Cardiac muscle cell (in vitro differentiated cells and primary cell): ENCODE results near the gene TRIOBP. TPM values are rescaled to one million over a fixed set of nuclear protein-coding genes. Genes with fewer than 3 reads are reported as not detected.

ENCODE experiments used
- DNase-seq, 2 donors: peaks; one replicate each; pipeline versions ENCODE4 v3.0.0 to v3.0.0-alpha.2; 2010 to 2017; ENCODE audit warnings: low read depth in 1 of 2, low spot score in 1 of 2
- H3K27ac ChIP-seq: fragments of 200-600 bp; sonication (generic); 2 replicates; pipeline ENCODE4 v1.5.1; 2016
- H3K27me3 ChIP-seq: fragments of 200-600 bp; sonication (generic); 2 replicates; pipeline ENCODE4 v1.6.0; 2016; ENCODE audit warnings: control low read depth
- H3K36me3 ChIP-seq: fragments of 200-600 bp; sonication (generic); 2 replicates; pipeline ENCODE4 v1.5.1; 2016; ENCODE audit warnings: control low read depth
- H3K4me1 ChIP-seq: fragments of 200-600 bp; sonication (generic); 2 replicates; pipeline ENCODE4 v1.8.1; 2017; ENCODE audit warnings: low read depth, mild to moderate bottlenecking, mixed run types
- H3K4me3 ChIP-seq: fragments of 200-600 bp; sonication (generic); 2 replicates; pipeline ENCODE4 v1.5.1; 2016; ENCODE audit warnings: mild to moderate bottlenecking
- H3K9me3 ChIP-seq: fragments of 200-600 bp; sonication (generic); 2 replicates; pipeline ENCODE4 v1.5.1; 2017; ENCODE audit warnings: low read depth, mild to moderate bottlenecking, control low read depth
- polyA plus RNA-seq: library from polyadenylated mRNA; unstranded; fragments of >200 nt; fragmentation: Nextera tagmentation; extraction: Ambion mirVana; gene quantifications from 2 replicates; pipeline ENCODE4 v1.2.1, GENCODE V29; 2016
- total RNA-seq: library from RNA; depleted of rRNA; stranded (reverse); fragments of >200 nt; gene quantifications from 2 replicates; pipeline ENCODE4 v1.2.3, GENCODE V29; 2016
- TF ChIP-seq, protein P1 (sequence below): IDR thresholded peaks from 2 replicates; pipeline ENCODE4 v1.5.1; 2012; ENCODE audit warnings: low read depth, mild to moderate bottlenecking, low read length

The TRIOBP gene
- total and polyA plus RNA-seq, 2 experiments from 2014 or later, result 150 to 202 TPM

DNA sequence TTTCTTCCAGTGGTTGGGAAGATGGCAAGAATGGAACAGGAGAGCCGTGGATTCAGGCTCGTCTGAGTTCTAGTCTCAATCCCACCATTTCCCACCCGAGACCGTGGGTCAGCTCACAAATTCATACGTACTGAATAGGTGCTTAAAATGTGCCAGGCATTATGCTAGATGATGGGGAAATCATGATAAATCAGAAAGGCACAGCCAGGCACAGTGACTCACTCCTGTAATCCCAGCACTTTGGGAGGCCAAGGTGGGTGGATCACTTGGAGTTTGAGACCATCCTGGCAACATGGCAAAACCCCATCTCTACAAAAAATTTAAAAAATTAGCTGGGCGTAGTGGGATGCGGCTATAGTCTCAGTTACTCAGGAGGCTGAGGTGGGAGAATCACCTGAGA is 7.1 kb downstream of the TRIOBP start:
- Histone ChIP-seq H3K4me1 (no peaks in the 10 kb centered on the region), H3K4me3 (no peak overlapping the region), H3K27ac (no peak overlapping the region), H3K27me3 (no peaks in the 10 kb centered on the region), H3K9me3 (no peaks in the 10 kb centered on the region), H3K36me3 (no peaks in the 10 kb centered on the region)
- no peak for DNase-seq
- TF ChIP-seq, protein P1, sequence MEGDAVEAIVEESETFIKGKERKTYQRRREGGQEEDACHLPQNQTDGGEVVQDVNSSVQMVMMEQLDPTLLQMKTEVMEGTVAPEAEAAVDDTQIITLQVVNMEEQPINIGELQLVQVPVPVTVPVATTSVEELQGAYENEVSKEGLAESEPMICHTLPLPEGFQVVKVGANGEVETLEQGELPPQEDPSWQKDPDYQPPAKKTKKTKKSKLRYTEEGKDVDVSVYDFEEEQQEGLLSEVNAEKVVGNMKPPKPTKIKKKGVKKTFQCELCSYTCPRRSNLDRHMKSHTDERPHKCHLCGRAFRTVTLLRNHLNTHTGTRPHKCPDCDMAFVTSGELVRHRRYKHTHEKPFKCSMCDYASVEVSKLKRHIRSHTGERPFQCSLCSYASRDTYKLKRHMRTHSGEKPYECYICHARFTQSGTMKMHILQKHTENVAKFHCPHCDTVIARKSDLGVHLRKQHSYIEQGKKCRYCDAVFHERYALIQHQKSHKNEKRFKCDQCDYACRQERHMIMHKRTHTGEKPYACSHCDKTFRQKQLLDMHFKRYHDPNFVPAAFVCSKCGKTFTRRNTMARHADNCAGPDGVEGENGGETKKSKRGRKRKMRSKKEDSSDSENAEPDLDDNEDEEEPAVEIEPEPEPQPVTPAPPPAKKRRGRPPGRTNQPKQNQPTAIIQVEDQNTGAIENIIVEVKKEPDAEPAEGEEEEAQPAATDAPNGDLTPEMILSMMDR, result no peak

DNA sequence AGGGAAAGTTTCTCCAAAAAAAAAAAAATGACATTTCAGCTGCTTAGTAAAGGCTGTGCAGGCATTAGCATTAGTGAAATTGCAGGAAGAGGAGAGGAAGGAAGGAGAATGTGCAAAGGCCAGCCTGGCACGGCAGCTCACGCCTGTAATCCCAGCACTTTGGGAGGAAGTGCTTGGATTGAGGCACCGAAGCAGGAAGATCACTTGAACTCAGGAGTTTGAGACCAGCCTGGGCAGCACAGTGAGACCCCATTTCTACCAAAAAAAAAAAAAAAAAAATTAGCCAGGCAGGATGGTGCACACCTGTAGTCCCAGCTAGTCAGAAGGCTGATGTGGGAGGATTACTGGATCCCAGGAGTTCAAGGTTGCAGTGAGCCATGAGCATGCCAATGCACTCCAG is 7.8 kb downstream of the TRIOBP start:
- no peak for DNase-seq
- TF ChIP-seq, protein P1, result no peak
- no peaks in the 10 kb centered on the region for H3K9me3 ChIP-seq
- no peak overlapping the region for H3K4me3 ChIP-seq
- H3K27me3 ChIP-seq, result no peaks in the 10 kb centered on the region
- no peaks in the 10 kb centered on the region for H3K4me1 ChIP-seq
- H3K36me3 ChIP-seq, result no peaks in the 10 kb centered on the region
- no peak overlapping the region for H3K27ac ChIP-seq

DNA sequence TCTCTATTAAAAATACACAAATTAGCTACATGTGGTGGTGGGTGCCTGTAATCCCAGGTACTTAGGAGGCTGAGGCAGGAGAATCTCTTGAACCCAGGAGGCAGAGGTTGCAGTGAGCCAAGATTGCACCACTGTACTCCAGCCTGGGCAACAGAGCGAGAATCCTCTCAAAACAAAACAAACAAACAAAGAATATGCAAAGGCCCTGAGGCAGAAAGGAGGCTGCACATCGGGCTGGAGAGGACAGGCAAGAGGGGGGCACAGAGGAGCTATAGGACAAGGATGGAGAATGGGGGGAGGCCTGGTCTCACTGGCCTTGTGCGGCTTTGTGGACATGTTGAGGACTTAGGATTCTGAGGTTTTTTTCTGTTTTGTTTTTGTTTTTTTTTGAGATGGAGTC is 8.4 kb downstream of the TRIOBP start:
- DNase-seq, result no peak
- TF ChIP-seq, protein P1, result no peak
- H3K36me3 ChIP-seq, result no peaks in the 10 kb centered on the region
- H3K9me3 ChIP-seq, result no peaks in the 10 kb centered on the region
- H3K27ac ChIP-seq, result no peak overlapping the region
- H3K4me1 ChIP-seq, result no peaks in the 10 kb centered on the region
- no peaks in the 10 kb centered on the region for H3K27me3 ChIP-seq
- no peak overlapping the region for H3K4me3 ChIP-seq

DNA sequence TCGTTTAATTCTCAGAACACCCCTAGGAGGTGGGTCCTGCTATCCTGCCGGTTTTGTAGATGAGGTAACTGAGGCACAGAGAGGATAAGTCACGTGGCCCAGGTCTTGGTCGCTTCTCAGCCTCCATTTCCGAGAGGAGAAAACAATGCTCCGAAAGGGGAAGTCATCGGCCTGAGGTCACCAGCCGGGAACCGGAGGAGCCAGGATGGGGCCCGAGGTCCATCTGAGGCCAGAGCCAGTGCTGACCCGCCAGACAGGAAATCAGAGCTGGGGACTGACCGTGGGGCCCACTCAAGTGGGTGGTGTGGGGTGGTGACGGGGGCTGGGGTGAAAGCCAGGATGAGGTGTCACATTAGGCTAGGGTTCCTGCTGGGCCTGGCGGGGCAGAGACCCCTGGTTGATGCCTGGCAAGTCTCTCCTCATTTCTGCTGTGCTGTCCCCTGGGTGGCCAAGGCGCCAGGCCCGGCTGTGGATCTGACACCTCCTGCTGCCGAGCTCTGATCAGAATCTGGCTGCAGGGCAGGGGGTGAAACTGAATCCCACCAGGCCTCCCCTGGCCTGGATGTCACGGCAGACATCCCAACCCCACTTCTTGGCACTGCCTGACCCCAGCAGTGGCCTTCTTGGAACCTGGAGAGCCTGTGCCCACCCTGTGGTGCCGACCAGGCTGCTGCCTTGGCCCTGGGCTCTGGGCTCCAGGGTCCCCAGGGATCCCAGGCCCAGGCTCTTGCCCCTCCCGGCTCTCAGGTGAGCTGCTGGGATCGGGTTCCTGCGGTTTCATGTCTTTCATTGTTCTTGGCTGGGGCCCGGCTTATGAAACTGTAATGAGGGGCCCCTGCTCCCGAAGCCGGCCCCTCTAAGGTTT is 12.0 kb downstream of the TRIOBP start:
- DNase-seq, result no peak
- no peaks in the 10 kb centered on the region for H3K9me3 ChIP-seq
- no peaks in the 10 kb centered on the region for H3K4me1 ChIP-seq
- H3K27me3 ChIP-seq, result no peaks in the 10 kb centered on the region
- H3K4me3 ChIP-seq, result no peak overlapping the region
- TF ChIP-seq, protein P1, result no peak
- peaks cover 4% of the 10 kb centered on the region for H3K36me3 ChIP-seq
- no peak overlapping the region for H3K27ac ChIP-seq

DNA sequence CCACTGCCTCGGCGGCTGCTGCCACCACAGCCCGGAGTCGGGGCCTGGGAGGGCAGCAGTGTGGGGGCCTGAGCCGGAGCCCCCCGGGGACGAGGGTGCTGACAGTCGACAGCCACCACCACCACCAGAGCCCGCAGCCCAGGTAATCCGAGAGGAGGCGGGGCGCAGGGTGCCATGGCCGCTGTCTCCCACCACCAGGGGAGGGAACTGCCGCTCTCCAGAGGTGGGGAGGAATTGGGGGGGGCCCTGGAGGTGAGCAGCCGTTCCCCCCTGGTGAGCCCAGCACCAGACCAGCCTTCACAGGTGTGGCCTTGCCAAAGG is 12.6 kb downstream of the TRIOBP start:
- H3K27me3 ChIP-seq, result no peaks in the 10 kb centered on the region
- no peaks in the 10 kb centered on the region for H3K9me3 ChIP-seq
- H3K4me3 ChIP-seq, result no peak overlapping the region
- DNase-seq, result no peak
- H3K27ac ChIP-seq, result no peak overlapping the region
- TF ChIP-seq, protein P1, result no peak
- no peaks in the 10 kb centered on the region for H3K4me1 ChIP-seq
- H3K36me3 ChIP-seq, result peaks cover 4% of the 10 kb centered on the region
